Fibroblast of pulmonary artery (primary cell): ENCODE measurements around the gene KDM4D.
A peak's percentile ranks its signal among the peaks of the same experiment; 100 is the strongest.

ENCODE experiments used
- DNase-seq: peaks from one replicate; pipeline ENCODE4 v3.0.0-alpha.2; 2010; ENCODE audit warnings: low read depth
- H3K4me3 ChIP-seq: replicated peaks from 2 replicates; pipeline ENCODE4 v1.5.1; 2011; ENCODE audit warnings: low read depth, mild to moderate bottlenecking, control low read depth, low read length, moderate library complexity
- CTCF ChIP-seq: IDR thresholded peaks from 2 replicates; pipeline ENCODE4 v1.5.1; 2011; ENCODE audit warnings: mild to moderate bottlenecking, control low read depth, low read length, inconsistent platforms; ENCODE audit errors: missing control alignments

The KDM4D gene

GRCh38 chr11:94973099-94973968 lies at the start of gene KDM4D, which contains the start of gene CWC15:
Gene KDM4D, plus strand, starts transcription at chr11:94973709. Its CDS starts 23,664 bp downstream, at chr11:94997373.
Gene CWC15, minus strand, starts transcription at chr11:94973556. Its CDS starts 1,371 bp downstream, at chr11:94972185.
- peak within 1 kb of the TSS; percentile 91 for H3K4me3 ChIP-seq
- peak; percentile 93 for DNase-seq
- TF ChIP-seq CTCF: no peak

- DNase-seq: no peak
- no peak overlapping the region for H3K4me3 ChIP-seq
Measured at GRCh38 chr11:94924171-94924572, 49.3 kb upstream of the KDM4D start.

GRCh38 chr11:94924612-94925011 lies 48.9 kb upstream of the KDM4D start:
- no peak overlapping the region for H3K4me3 ChIP-seq
- no peak for DNase-seq
- no peak for TF ChIP-seq CTCF

More at GRCh38 chr11:94924171-94924572, 49.3 kb upstream of the KDM4D start:
- TF ChIP-seq CTCF: no peak

- H3K4me3 ChIP-seq: no peak overlapping the region
- no peak for DNase-seq
- no peak for TF ChIP-seq CTCF
Measured at GRCh38 chr11:94925422-94926270, 47.9 kb upstream of the KDM4D start.

- H3K4me3 ChIP-seq: no peak overlapping the region
- no peak for DNase-seq
- no peak for TF ChIP-seq CTCF
Measured at GRCh38 chr11:94926271-94926625, 47.3 kb upstream of the KDM4D start.

GRCh38 chr11:94926698-94927237 lies 46.7 kb upstream of the KDM4D start:
- peak; percentile 98 for DNase-seq
- no peak for TF ChIP-seq CTCF
- H3K4me3 ChIP-seq: no peak overlapping the region
